Activated B cell treated with CpG ODN at 0.5 μM for 24 hours (primary cell): Measurements from ENCODE around the gene INAVA. TPM values are rescaled to one million over a fixed set of nuclear protein-coding genes. Genes with fewer than 3 reads are reported as not detected.

Source experiments
- ATAC-seq: fragments of 200-7000 bp; cut with Tn5 transposase; one replicate; pipeline ENCODE4 v1.10.0; 2021; ENCODE audit warnings: low read depth, mild to moderate bottlenecking, moderate library complexity
- CTCF ChIA-PET: fragments of 350-600 bp; sonication (Branson Sonifier 250); formaldehyde crosslinking; loops from one replicate; lab custom pipeline; 2021; ENCODE audit warnings: antibody characterized with exemption; lab: Charles Lee
- POLR2A ChIA-PET: fragments of 350-600 bp; sonication (Branson Sonifier 250); formaldehyde crosslinking; loops from one replicate; lab custom pipeline; 2021; ENCODE audit warnings: antibody characterized with exemption; lab: Charles Lee
- DNase-seq: peaks from one replicate; pipeline ENCODE4 v3.0.0; 2022
- H3K27ac Mint-ChIP-seq: one replicate; pipeline ENCODE4 v1.8.0; 2020; ENCODE audit warnings: mixed read lengths
- H3K27me3 Mint-ChIP-seq: one replicate; pipeline ENCODE4 v1.8.0; 2021; ENCODE audit warnings: mixed read lengths
- H3K36me3 Mint-ChIP-seq: one replicate; pipeline ENCODE4 v1.8.0; 2021; ENCODE audit warnings: low read depth, mixed read lengths
- H3K4me1 Mint-ChIP-seq: one replicate; pipeline ENCODE4 v1.8.0; 2021; ENCODE audit warnings: mixed read lengths
- H3K4me3 Mint-ChIP-seq: one replicate; pipeline ENCODE4 v1.8.0; 2020; ENCODE audit warnings: mild to moderate bottlenecking, mixed read lengths
- H3K9me3 Mint-ChIP-seq: one replicate; pipeline ENCODE4 v1.8.0; 2020; ENCODE audit warnings: mixed read lengths
- intact Hi-C: fragments of 100-400 bp; cut with micrococcal nuclease; formaldehyde crosslinking; loops from one replicate; pipeline ENCODE4 v1.15.1; 2024
- total RNA-seq: library from RNA; stranded (reverse); gene quantifications from 2 replicates; pipeline ENCODE4 v1.2.3, GENCODE V29; 2022
- TF ChIP-seq, protein P1 (sequence below): fragments of 200-600 bp; IDR thresholded peaks from one replicate; pipeline ENCODE4 v1.8.0; 2022; ENCODE audit warnings: antibody characterized with exemption, mild to moderate bottlenecking

INAVA gene
- total RNA-seq, 1 donor from 2014 or later = 0.44 TPM

GRCh38 chr1:200916152-200916551, 21.5 kb downstream of the INAVA start:
- Mint-ChIP-seq H3K27me3 (no peaks in the 10 kb centered on the region), H3K4me1 (no peaks in the 10 kb centered on the region), H3K36me3 (no peaks in the 10 kb centered on the region), H3K27ac (no peak overlapping the region), H3K4me3 (no peak overlapping the region), H3K9me3 (no peaks in the 10 kb centered on the region)
- DNase-seq (no peak), ATAC-seq (no peak)
- ChIA-PET POLR2A (no interaction called here), CTCF (no interaction called here)
- intact Hi-C loops = no loop called here
- TF ChIP-seq, protein P1, sequence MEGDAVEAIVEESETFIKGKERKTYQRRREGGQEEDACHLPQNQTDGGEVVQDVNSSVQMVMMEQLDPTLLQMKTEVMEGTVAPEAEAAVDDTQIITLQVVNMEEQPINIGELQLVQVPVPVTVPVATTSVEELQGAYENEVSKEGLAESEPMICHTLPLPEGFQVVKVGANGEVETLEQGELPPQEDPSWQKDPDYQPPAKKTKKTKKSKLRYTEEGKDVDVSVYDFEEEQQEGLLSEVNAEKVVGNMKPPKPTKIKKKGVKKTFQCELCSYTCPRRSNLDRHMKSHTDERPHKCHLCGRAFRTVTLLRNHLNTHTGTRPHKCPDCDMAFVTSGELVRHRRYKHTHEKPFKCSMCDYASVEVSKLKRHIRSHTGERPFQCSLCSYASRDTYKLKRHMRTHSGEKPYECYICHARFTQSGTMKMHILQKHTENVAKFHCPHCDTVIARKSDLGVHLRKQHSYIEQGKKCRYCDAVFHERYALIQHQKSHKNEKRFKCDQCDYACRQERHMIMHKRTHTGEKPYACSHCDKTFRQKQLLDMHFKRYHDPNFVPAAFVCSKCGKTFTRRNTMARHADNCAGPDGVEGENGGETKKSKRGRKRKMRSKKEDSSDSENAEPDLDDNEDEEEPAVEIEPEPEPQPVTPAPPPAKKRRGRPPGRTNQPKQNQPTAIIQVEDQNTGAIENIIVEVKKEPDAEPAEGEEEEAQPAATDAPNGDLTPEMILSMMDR = no peak

- H3K27ac Mint-ChIP-seq = no peak overlapping the region
- no peak for DNase-seq
- H3K9me3 Mint-ChIP-seq = no peaks in the 10 kb centered on the region
- intact Hi-C loops = no loop called here
- TF ChIP-seq, protein P1 = no peak
- no peak overlapping the region for H3K4me3 Mint-ChIP-seq
- no peaks in the 10 kb centered on the region for H3K4me1 Mint-ChIP-seq
- CTCF ChIA-PET = no interaction called here
- POLR2A ChIA-PET = no interaction called here
- H3K36me3 Mint-ChIP-seq = no peaks in the 10 kb centered on the region
- ATAC-seq = no peak
- H3K27me3 Mint-ChIP-seq = peaks cover 2% of the 10 kb centered on the region
Measured at GRCh38 chr1:200916681-200917080, 22.0 kb downstream of the INAVA start.

DNA sequence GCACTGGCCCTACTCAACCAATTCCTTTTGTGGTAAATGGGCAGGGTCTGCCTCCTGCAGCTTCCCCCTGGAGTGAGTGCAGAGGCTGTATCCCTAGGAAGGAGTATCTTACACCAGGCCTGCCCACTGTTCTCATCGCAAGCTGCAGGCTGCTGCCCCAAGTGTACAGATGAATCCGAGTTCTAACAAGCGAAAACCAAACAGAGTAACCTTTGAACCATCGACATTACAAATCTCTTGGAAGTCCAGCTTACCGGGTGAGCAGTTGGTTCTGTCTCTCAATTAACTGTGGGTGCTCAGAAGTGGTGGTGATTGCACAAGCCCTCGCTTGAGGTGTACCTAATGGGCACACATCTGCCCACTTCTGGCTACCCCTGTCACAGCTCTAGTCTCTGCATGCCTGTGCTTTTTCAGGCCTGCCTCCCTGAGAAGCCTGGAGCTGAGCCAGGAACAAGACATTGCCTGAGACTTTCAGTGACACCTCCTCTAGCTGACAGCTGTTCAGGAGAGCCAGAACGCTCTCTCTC, 22.7 kb downstream of the INAVA start:
- ChIA-PET POLR2A (no interaction called here), CTCF (no interaction called here)
- intact Hi-C loops = no loop called here
- Mint-ChIP-seq H3K36me3 (no peaks in the 10 kb centered on the region), H3K9me3 (no peaks in the 10 kb centered on the region), H3K4me3 (no peak overlapping the region), H3K27ac (no peak overlapping the region), H3K27me3 (peaks cover 3% of the 10 kb centered on the region), H3K4me1 (no peaks in the 10 kb centered on the region)
- ATAC-seq (no peak), DNase-seq (no peak)
- TF ChIP-seq, protein P1 = no peak

GRCh38 chr1:200918006-200918405, 23.3 kb downstream of the INAVA start:
- no peak for DNase-seq
- Mint-ChIP-seq H3K4me1 (no peaks in the 10 kb centered on the region), H3K27ac (no peak overlapping the region), H3K27me3 (peaks cover 3% of the 10 kb centered on the region), H3K9me3 (no peaks in the 10 kb centered on the region), H3K4me3 (no peak overlapping the region), H3K36me3 (no peaks in the 10 kb centered on the region)
- TF ChIP-seq, protein P1 = no peak
- ChIA-PET CTCF (no interaction called here), POLR2A (no interaction called here)
- ATAC-seq = no peak
- intact Hi-C loops = no loop called here

DNA sequence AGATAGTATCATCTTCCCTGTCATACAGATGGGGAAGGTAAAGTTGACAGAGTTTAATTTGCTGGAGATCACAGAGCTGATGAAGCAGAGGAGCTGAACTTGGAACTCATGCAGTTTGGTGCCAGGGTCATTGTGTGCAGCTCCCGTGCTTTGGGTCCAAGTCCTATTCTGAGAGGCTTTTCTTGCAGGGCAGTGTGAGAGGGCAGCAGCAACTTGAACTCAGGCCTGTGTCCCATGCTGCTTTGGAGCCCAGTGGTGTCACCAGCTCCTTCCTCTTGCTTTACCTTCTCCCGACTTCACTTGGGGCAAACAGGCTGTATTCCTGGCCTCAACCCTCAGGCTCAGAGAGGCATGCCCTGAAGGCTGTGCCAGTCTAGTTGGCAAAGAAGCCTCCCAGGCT, 24.7 kb downstream of the INAVA start:
- Mint-ChIP-seq H3K27me3 (peaks cover 6% of the 10 kb centered on the region), H3K4me3 (no peak overlapping the region), H3K36me3 (no peaks in the 10 kb centered on the region), H3K27ac (no peak overlapping the region), H3K9me3 (no peaks in the 10 kb centered on the region), H3K4me1 (no peaks in the 10 kb centered on the region)
- DNase-seq (no peak), ATAC-seq (no peak)
- POLR2A ChIA-PET = no interaction called here
- intact Hi-C loops = no loop called here
- CTCF ChIA-PET = no interaction called here
- TF ChIP-seq, protein P1 = no peak
